ENCODE data around the gene CXXC5. TPM values are rescaled to one million over a fixed set of nuclear protein-coding genes. Genes with fewer than 3 reads are reported as not detected.

The CXXC5 gene
- polyA plus RNA-seq, 2 donors: 21.9 to 27.8 TPM

GRCh38 chr5:139630855-139631254, 17.3 kb upstream of the CXXC5 start:
- H3K9me3 ChIP-seq (ENCODE audit: control insufficient read depth in 2 of 2, insufficient read depth in 1 of 2, low read depth in 1 of 2, low read length in 1 of 2): no peaks in the 10 kb centered on the region
- H3K27ac ChIP-seq (ENCODE audit: low read depth in 2 of 2, low read length in 1 of 2): no peak overlapping the region
- peaks cover 4 to 7% of the 10 kb centered on the region in 2 donors for H3K36me3 ChIP-seq (ENCODE audit: control insufficient read depth in 2 of 2, insufficient read depth in 2 of 2, low read length in 1 of 2)
- no peak overlapping the region for H3K4me3 ChIP-seq (ENCODE audit: low read depth in 1 of 2, low read length in 2 of 2)
- no peaks in the 10 kb centered on the region for H3K27me3 ChIP-seq (ENCODE audit: control insufficient read depth in 1 of 2, insufficient read depth in 2 of 2, low read length in 2 of 2)
- peaks cover 0 to 7% of the 10 kb centered on the region in 2 donors for H3K4me1 ChIP-seq (ENCODE audit: control insufficient read depth in 2 of 2, insufficient read depth in 2 of 2, low read length in 1 of 2)

DNA sequence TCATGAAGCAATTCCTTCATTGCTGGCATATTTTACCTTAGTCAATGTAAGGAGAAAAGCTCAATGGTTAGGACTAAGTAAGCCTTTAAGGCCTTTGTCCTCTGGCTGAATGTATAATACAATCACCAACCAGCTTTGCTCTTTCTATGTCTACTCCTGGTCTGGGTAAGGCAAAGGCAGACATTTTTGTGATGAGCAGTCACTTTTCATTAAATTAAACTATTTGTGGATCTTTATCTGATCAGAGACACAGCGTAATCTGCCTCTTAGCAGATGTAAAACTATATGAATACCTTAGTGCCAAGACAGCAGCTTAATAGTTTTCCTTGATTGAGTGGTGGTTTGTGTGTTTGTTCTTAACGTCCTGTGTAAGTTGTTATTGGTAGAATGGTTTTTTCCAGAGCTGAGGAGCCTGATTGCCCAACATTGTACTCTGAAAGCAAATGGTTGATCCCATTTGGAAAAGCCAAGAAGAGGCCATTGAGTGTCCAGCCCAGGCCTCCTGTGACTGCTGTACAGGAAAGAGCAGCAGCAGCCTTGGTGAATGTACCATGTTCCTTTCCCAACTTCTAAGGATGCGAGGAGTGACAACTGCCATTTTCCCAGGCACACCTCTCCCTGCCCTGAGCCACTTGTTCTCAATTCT, 16.5 kb upstream of the CXXC5 start:
- Histone ChIP-seq H3K9me3 (ENCODE audit: control insufficient read depth in 2 of 2, insufficient read depth in 1 of 2, low read depth in 1 of 2, low read length in 1 of 2) (no peaks in the 10 kb centered on the region), H3K4me3 (ENCODE audit: low read depth in 1 of 2, low read length in 2 of 2) (no peak overlapping the region), H3K4me1 (ENCODE audit: control insufficient read depth in 2 of 2, insufficient read depth in 2 of 2, low read length in 1 of 2) (peaks cover 3 to 15% of the 10 kb centered on the region in 2 donors), H3K27ac (ENCODE audit: low read depth in 2 of 2, low read length in 1 of 2) (no peak overlapping the region), H3K36me3 (ENCODE audit: control insufficient read depth in 2 of 2, insufficient read depth in 2 of 2, low read length in 1 of 2) (peaks cover 4 to 7% of the 10 kb centered on the region in 2 donors), H3K27me3 (ENCODE audit: control insufficient read depth in 1 of 2, insufficient read depth in 2 of 2, low read length in 2 of 2) (no peaks in the 10 kb centered on the region)
- 78 to 81% methylated on average over 3 of the region's 3 CpGs for WGBS, 2 donors

GRCh38 chr5:139633295-139634027, 14.7 kb upstream of the CXXC5 start:
- H3K9me3 ChIP-seq (ENCODE audit: control insufficient read depth in 2 of 2, insufficient read depth in 1 of 2, low read depth in 1 of 2, low read length in 1 of 2): no peaks in the 10 kb centered on the region
- no peak overlapping the region for H3K4me3 ChIP-seq (ENCODE audit: low read depth in 1 of 2, low read length in 2 of 2)
- WGBS, 2 donors: 7 to 11% methylated on average over 6 of the region's 6 CpGs
- H3K27me3 ChIP-seq (ENCODE audit: control insufficient read depth in 1 of 2, insufficient read depth in 2 of 2, low read length in 2 of 2): no peaks in the 10 kb centered on the region
- H3K27ac ChIP-seq (ENCODE audit: low read depth in 2 of 2, low read length in 1 of 2): no peak overlapping the region
- H3K36me3 ChIP-seq (ENCODE audit: control insufficient read depth in 2 of 2, insufficient read depth in 2 of 2, low read length in 1 of 2): peaks cover 4% of the 10 kb centered on the region in 2 donors
- H3K4me1 ChIP-seq (ENCODE audit: control insufficient read depth in 2 of 2, insufficient read depth in 2 of 2, low read length in 1 of 2): peaks cover 8 to 23% of the 10 kb centered on the region in 2 donors

- Histone ChIP-seq H3K36me3 (ENCODE audit: control insufficient read depth in 2 of 2, insufficient read depth in 2 of 2, low read length in 1 of 2) (peaks cover under 1 to 4% of the 10 kb centered on the region in 2 donors), H3K27me3 (ENCODE audit: control insufficient read depth in 1 of 2, insufficient read depth in 2 of 2, low read length in 2 of 2) (no peaks in the 10 kb centered on the region), H3K4me1 (ENCODE audit: control insufficient read depth in 2 of 2, insufficient read depth in 2 of 2, low read length in 1 of 2) (peaks cover 8 to 28% of the 10 kb centered on the region in 2 donors), H3K9me3 (ENCODE audit: control insufficient read depth in 2 of 2, insufficient read depth in 1 of 2, low read depth in 1 of 2, low read length in 1 of 2) (no peaks in the 10 kb centered on the region), H3K4me3 (ENCODE audit: low read depth in 1 of 2, low read length in 2 of 2) (no peak overlapping the region), H3K27ac (ENCODE audit: low read depth in 2 of 2, low read length in 1 of 2) (no peak overlapping the region)
- 73 to 86% methylated on average over 2 of the region's 2 CpGs for WGBS, 2 donors
These were observed 14.2 kb upstream of the CXXC5 start for GRCh38 chr5:139634028-139634325.

GRCh38 chr5:139634541-139634940, 13.6 kb upstream of the CXXC5 start:
- Histone ChIP-seq H3K4me1 (ENCODE audit: control insufficient read depth in 2 of 2, insufficient read depth in 2 of 2, low read length in 1 of 2) (peaks cover 8 to 28% of the 10 kb centered on the region in 2 donors), H3K36me3 (ENCODE audit: control insufficient read depth in 2 of 2, insufficient read depth in 2 of 2, low read length in 1 of 2) (peaks cover 0 to 4% of the 10 kb centered on the region in 2 donors), H3K27ac (ENCODE audit: low read depth in 2 of 2, low read length in 1 of 2) (no peak overlapping the region), H3K27me3 (ENCODE audit: control insufficient read depth in 1 of 2, insufficient read depth in 2 of 2, low read length in 2 of 2) (no peaks in the 10 kb centered on the region), H3K4me3 (ENCODE audit: low read depth in 1 of 2, low read length in 2 of 2) (no peak overlapping the region), H3K9me3 (ENCODE audit: control insufficient read depth in 2 of 2, insufficient read depth in 1 of 2, low read depth in 1 of 2, low read length in 1 of 2) (no peaks in the 10 kb centered on the region)
- 86 to 88% methylated on average over 3 of the region's 3 CpGs for WGBS, 2 donors

- 51 to 60% methylated on average over 1 of the region's 1 CpG for WGBS, 2 donors
- Histone ChIP-seq H3K4me3 (ENCODE audit: low read depth in 1 of 2, low read length in 2 of 2) (no peak overlapping the region), H3K27ac (ENCODE audit: low read depth in 2 of 2, low read length in 1 of 2) (peak overlapping the region in 1 of 2 donors; percentile 95)
These were observed 13.0 kb upstream of the CXXC5 start for GRCh38 chr5:139635191-139635590.

GRCh38 chr5:139635606-139636206, 12.4 kb upstream of the CXXC5 start:
- Histone ChIP-seq H3K4me3 (ENCODE audit: low read depth in 1 of 2, low read length in 2 of 2) (no peak overlapping the region), H3K4me1 (ENCODE audit: control insufficient read depth in 2 of 2, insufficient read depth in 2 of 2, low read length in 1 of 2) (peaks cover 8 to 31% of the 10 kb centered on the region in 2 donors), H3K27me3 (ENCODE audit: control insufficient read depth in 1 of 2, insufficient read depth in 2 of 2, low read length in 2 of 2) (no peaks in the 10 kb centered on the region)

More at GRCh38 chr5:139635191-139635590, 13.0 kb upstream of the CXXC5 start:
- H3K36me3 ChIP-seq (ENCODE audit: control insufficient read depth in 2 of 2, insufficient read depth in 2 of 2, low read length in 1 of 2): peaks cover 0 to 4% of the 10 kb centered on the region in 2 donors
- H3K27me3 ChIP-seq (ENCODE audit: control insufficient read depth in 1 of 2, insufficient read depth in 2 of 2, low read length in 2 of 2): no peaks in the 10 kb centered on the region
- peaks cover 8 to 31% of the 10 kb centered on the region in 2 donors for H3K4me1 ChIP-seq (ENCODE audit: control insufficient read depth in 2 of 2, insufficient read depth in 2 of 2, low read length in 1 of 2)
- no peaks in the 10 kb centered on the region for H3K9me3 ChIP-seq (ENCODE audit: control insufficient read depth in 2 of 2, insufficient read depth in 1 of 2, low read depth in 1 of 2, low read length in 1 of 2)

GRCh38 chr5:139636207-139636792, 11.8 kb upstream of the CXXC5 start:
- peaks cover 0 to 4% of the 10 kb centered on the region in 2 donors for H3K36me3 ChIP-seq (ENCODE audit: control insufficient read depth in 2 of 2, insufficient read depth in 2 of 2, low read length in 1 of 2)
- peak overlapping the region; percentile 87 to 95 for H3K27ac ChIP-seq (ENCODE audit: low read depth in 2 of 2, low read length in 1 of 2)
- WGBS, 2 donors: 26 to 36% methylated on average over 2 of the region's 2 CpGs
- no peak overlapping the region for H3K4me3 ChIP-seq (ENCODE audit: low read depth in 1 of 2, low read length in 2 of 2)
- no peaks in the 10 kb centered on the region for H3K27me3 ChIP-seq (ENCODE audit: control insufficient read depth in 1 of 2, insufficient read depth in 2 of 2, low read length in 2 of 2)
- no peaks in the 10 kb centered on the region for H3K9me3 ChIP-seq (ENCODE audit: control insufficient read depth in 2 of 2, insufficient read depth in 1 of 2, low read depth in 1 of 2, low read length in 1 of 2)
- H3K4me1 ChIP-seq (ENCODE audit: control insufficient read depth in 2 of 2, insufficient read depth in 2 of 2, low read length in 1 of 2): peaks cover 8 to 31% of the 10 kb centered on the region in 2 donors

More at GRCh38 chr5:139635606-139636206, 12.4 kb upstream of the CXXC5 start:
- peak overlapping the region; percentile 65 to 95 for H3K27ac ChIP-seq (ENCODE audit: low read depth in 2 of 2, low read length in 1 of 2)
- H3K36me3 ChIP-seq (ENCODE audit: control insufficient read depth in 2 of 2, insufficient read depth in 2 of 2, low read length in 1 of 2): peaks cover 0 to 4% of the 10 kb centered on the region in 2 donors
- H3K9me3 ChIP-seq (ENCODE audit: control insufficient read depth in 2 of 2, insufficient read depth in 1 of 2, low read depth in 1 of 2, low read length in 1 of 2): no peaks in the 10 kb centered on the region

DNA sequence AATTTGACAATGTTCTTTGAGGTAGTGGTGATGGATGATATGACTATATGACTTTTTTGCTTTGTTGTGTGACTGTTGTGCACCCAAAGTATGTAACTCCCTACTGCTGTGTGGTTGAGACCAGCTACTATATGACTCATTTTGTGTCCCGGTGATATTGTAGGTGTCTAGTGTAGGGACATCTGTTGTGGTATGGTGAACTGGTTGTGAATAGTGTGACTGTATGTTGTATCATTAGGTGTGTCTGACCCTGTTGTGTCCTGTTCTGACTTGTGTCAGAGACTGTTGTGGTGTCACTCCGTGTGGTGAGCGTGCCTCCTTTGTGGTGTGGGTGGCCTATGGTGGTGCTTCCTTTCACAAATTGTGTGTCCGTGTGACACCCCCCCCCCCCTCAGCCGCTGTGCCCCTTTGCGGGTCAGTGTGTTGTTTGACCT, 11.2 kb upstream of the CXXC5 start:
- Histone ChIP-seq H3K27me3 (ENCODE audit: control insufficient read depth in 1 of 2, insufficient read depth in 2 of 2, low read length in 2 of 2) (no peaks in the 10 kb centered on the region), H3K4me3 (ENCODE audit: low read depth in 1 of 2, low read length in 2 of 2) (peak overlapping the region; percentile 9 to 46), H3K4me1 (ENCODE audit: control insufficient read depth in 2 of 2, insufficient read depth in 2 of 2, low read length in 1 of 2) (peaks cover 8 to 31% of the 10 kb centered on the region in 2 donors), H3K36me3 (ENCODE audit: control insufficient read depth in 2 of 2, insufficient read depth in 2 of 2, low read length in 1 of 2) (peaks cover 0 to 4% of the 10 kb centered on the region in 2 donors), H3K27ac (ENCODE audit: low read depth in 2 of 2, low read length in 1 of 2) (peak overlapping the region; percentile 87 to 95), H3K9me3 (ENCODE audit: control insufficient read depth in 2 of 2, insufficient read depth in 1 of 2, low read depth in 1 of 2, low read length in 1 of 2) (no peaks in the 10 kb centered on the region)
- WGBS, 2 donors: 2 to 3% methylated on average over 5 to 6 of the region's 6 CpGs
